ENCODE data around the gene ACBD5. TPM values are rescaled to one million over a fixed set of nuclear protein-coding genes. Genes with fewer than 3 reads are reported as not detected.

The ACBD5 gene
- polyA plus RNA-seq, 1 of the 3 experiments (the other 2 are of a cell fraction) = 12.5 TPM

GRCh38 chr10:27247006-27247405 lies 6.4 kb upstream of the ACBD5 start:
- DNase-seq = no peak
- Histone ChIP-seq H3K36me3 (replicated peaks in 1 of 2; ENCODE audit: control insufficient read depth in 1 of 2, insufficient read depth in 2 of 2, low read length in 1 of 2) (no peaks in the 10 kb centered on the region), H3K9ac (no peak overlapping the region), H4K20me1 (ENCODE audit: insufficient read depth) (no peaks in the 10 kb centered on the region), H2AFZ (ENCODE audit: low read depth) (no peak overlapping the region), H3K79me2 (ENCODE audit: insufficient read depth) (peaks cover 8% of the 10 kb centered on the region; the same call in 1 of the 2 replicates), H3K9me3 (no peaks in the 10 kb centered on the region), H3K4me1 (ENCODE audit: control insufficient read depth in 1 of 2, insufficient read depth in 2 of 2, low read depth in 1 of 2, low read length in 1 of 2) (peaks cover 0 to 8% of the 10 kb centered on the region in 2 experiments; a peak in 2 of 4 replicates), H3K27me3 (ENCODE audit: insufficient read depth) (no peaks in the 10 kb centered on the region), H3K9me2 (no peaks in the 10 kb centered on the region), H3K4me2 (no peak overlapping the region), H3F3A (replicated peaks; ENCODE audit: insufficient read depth) (peaks cover 18% of the 10 kb centered on the region), H3K27ac (ENCODE audit: low read depth in 2 of 2, low read length in 1 of 2) (no peak overlapping the region), H3K4me3 (ENCODE audit: low read depth in 2 of 2, low read length in 1 of 2) (no peak overlapping the region)
- ChIA-PET CTCF (no interaction called here), POLR2A (no interaction called here)
- TF ChIP-seq MAX (IDR thresholded peaks at IDR 0.05; ENCODE audit: low read depth) (no peak), USF1 (IDR thresholded peaks at IDR 0.05; ENCODE audit: borderline replicate concordance, low read depth) (no peak), RXRA (IDR thresholded peaks at IDR 0.05; ENCODE audit: borderline replicate concordance, low read depth) (no peak), JUND (IDR thresholded peaks at IDR 0.05) (no peak)
- 76% methylated on average over 5 of the region's 5 CpGs for WGBS (ENCODE audit: low lambda C conversion rate)

- H3K79me2 ChIP-seq (ENCODE audit: insufficient read depth) = peaks cover 8% of the 10 kb centered on the region; the same call in 1 of the 2 replicates
- DNase-seq = no peak
- TF ChIP-seq FOSL2 (IDR thresholded peaks at IDR 0.05; ENCODE audit: borderline replicate concordance, low read depth) (no peak), ELF1 (IDR thresholded peaks at IDR 0.05) (no peak), SMC3 (IDR thresholded peaks at IDR 0.05; ENCODE audit: low read depth, low read length) (no peak), RAD21 (IDR thresholded peaks at IDR 0.05; ENCODE audit: low read length) (no peak), FOXJ3 (CRISPR knock-in tag; IDR thresholded peaks at IDR 0.05) (no peak), USF1 (IDR thresholded peaks at IDR 0.05; ENCODE audit: borderline replicate concordance, low read depth) (no peak), ZBTB33 (IDR thresholded peaks at IDR 0.05; ENCODE audit: borderline replicate concordance, low read depth) (no peak), REST (IDR thresholded peaks at IDR 0.05; ENCODE audit: low read depth, low read length) (no peak), MEF2A (IDR thresholded peaks at IDR 0.05; ENCODE audit: borderline replicate concordance, low read depth) (no peak), RXRA (IDR thresholded peaks at IDR 0.05; ENCODE audit: borderline replicate concordance, low read depth) (no peak)
- CTCF ChIA-PET = no interaction called here
- POLR2A ChIA-PET = no interaction called here
- no peak overlapping the region for H3K27ac ChIP-seq (ENCODE audit: low read depth in 2 of 2, low read length in 1 of 2)
- H3F3A ChIP-seq (replicated peaks; ENCODE audit: insufficient read depth) = peaks cover 25% of the 10 kb centered on the region
- H3K36me3 ChIP-seq (replicated peaks in 1 of 2; ENCODE audit: control insufficient read depth in 1 of 2, insufficient read depth in 2 of 2, low read length in 1 of 2) = no peaks in the 10 kb centered on the region
- no peak overlapping the region for H3K9ac ChIP-seq
- H3K27me3 ChIP-seq (ENCODE audit: insufficient read depth) = no peaks in the 10 kb centered on the region
- no peaks in the 10 kb centered on the region for H3K9me2 ChIP-seq
- no peaks in the 10 kb centered on the region for H4K20me1 ChIP-seq (ENCODE audit: insufficient read depth)
- no peak overlapping the region for H2AFZ ChIP-seq (ENCODE audit: low read depth)
- no peaks in the 10 kb centered on the region for H3K9me3 ChIP-seq
- 88% methylated on average over 10 of the region's 11 CpGs for WGBS (ENCODE audit: low lambda C conversion rate)
- H3K4me3 ChIP-seq (ENCODE audit: low read depth in 2 of 2, low read length in 1 of 2) = no peak overlapping the region
- no peak overlapping the region for H3K4me2 ChIP-seq
- H3K4me1 ChIP-seq (ENCODE audit: control insufficient read depth in 1 of 2, insufficient read depth in 2 of 2, low read depth in 1 of 2, low read length in 1 of 2) = peaks cover 0 to 13% of the 10 kb centered on the region in 2 experiments; a peak in 3 of 4 replicates
Observed at GRCh38 chr10:27245836-27246235, 5.2 kb upstream of the ACBD5 start.
